Prostate gland (tissue), 2 donors: ENCODE data around the gene RECQL5.

Experiments
- CTCF ChIP-seq, 4 experiments: fragments of 200-600 bp in 2 of 4; fragments of 450-650 bp in 2 of 4; sonication (generic) in 2 of 4; IDR thresholded peaks; 1 replicate in 3 of 4; 2 replicates in 1 of 4; pipeline ENCODE4 v1.5.1; 2016 to 2019; ENCODE audit warnings: antibody characterized with exemption in 4 of 4, mild to moderate bottlenecking in 2 of 4, moderate library complexity in 2 of 4
- POLR2A ChIP-seq: fragments of 450-650 bp; IDR thresholded peaks from one replicate; pipeline ENCODE4 v1.6.1; 2016; ENCODE audit warnings: antibody characterized with exemption, mild to moderate bottlenecking

- TF ChIP-seq CTCF (IDR thresholded peaks at IDR 0.05) (no peak), POLR2A (no peak)
These were observed 26.3 kb downstream of the RECQL5 start for GRCh38 chr17:75640556-75641119.
